ENCODE data around the gene CDHR1. TPM values are rescaled to one million over a fixed set of nuclear protein-coding genes. Genes with fewer than 3 reads are reported as not detected.

The CDHR1 gene
- polyA plus RNA-seq, 1 donor from 2014 or later = 1.9 TPM

DNA sequence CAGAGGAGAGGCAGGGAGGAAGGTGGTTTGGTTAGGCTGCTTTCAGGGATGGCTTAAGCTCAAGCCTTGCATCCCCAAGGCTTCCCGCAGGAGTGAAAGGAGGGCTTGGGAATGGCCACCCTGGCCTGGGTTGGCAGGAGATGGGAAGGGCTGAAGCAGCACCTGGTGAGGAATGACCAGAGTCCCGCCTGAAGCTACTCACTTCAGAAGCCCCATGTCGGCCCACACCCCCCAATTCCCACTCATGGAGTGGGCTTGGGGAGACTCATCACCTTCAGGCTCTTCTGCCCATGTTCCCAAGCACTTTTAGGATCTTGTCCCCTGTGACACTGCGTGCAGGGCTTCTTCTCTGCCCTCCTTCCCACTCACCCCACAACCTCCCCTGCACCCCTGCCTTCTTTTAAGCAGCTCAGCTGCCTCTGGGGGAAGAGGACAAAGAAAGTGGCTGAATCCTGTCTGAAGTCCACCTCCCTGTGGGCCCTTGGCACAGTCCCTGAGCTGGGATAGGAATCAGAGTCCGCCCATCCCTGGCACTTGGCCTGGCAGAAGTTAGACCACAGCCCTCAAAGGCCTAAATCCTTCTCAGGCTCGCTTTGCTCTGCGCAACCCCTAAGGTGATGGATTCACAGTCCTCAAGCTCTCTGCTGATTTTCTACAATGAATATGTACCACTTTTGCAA, 67.0 kb downstream of the CDHR1 start:
- Histone ChIP-seq H2AFZ (ENCODE audit: low read depth, low read length) (no peak overlapping the region), H4K20me1 (ENCODE audit: insufficient read depth) (no peaks in the 10 kb centered on the region), H3K4me2 (ENCODE audit: low read length) (no peak overlapping the region), H3K4me3 (ENCODE audit: low read length) (no peak overlapping the region), H3K27ac (ENCODE audit: low read length) (no peak overlapping the region), H3K9me3 (ENCODE audit: low read length) (no peaks in the 10 kb centered on the region), H3K9ac (ENCODE audit: low read length) (no peak overlapping the region), H3K9me2 (ENCODE audit: insufficient read depth, low read length) (no peaks in the 10 kb centered on the region), H3F3A (ENCODE audit: insufficient read depth, low read length, poor library complexity, severe bottlenecking) (no peaks in the 10 kb centered on the region), H3K79me2 (replicated peaks; ENCODE audit: insufficient read depth, low read length) (no peaks in the 10 kb centered on the region), H3K27me3 (ENCODE audit: insufficient read depth, low read depth, low read length) (no peaks in the 10 kb centered on the region), H3K36me3 (ENCODE audit: insufficient read depth, low read length) (no peaks in the 10 kb centered on the region)
- TF ChIP-seq, protein P1, sequence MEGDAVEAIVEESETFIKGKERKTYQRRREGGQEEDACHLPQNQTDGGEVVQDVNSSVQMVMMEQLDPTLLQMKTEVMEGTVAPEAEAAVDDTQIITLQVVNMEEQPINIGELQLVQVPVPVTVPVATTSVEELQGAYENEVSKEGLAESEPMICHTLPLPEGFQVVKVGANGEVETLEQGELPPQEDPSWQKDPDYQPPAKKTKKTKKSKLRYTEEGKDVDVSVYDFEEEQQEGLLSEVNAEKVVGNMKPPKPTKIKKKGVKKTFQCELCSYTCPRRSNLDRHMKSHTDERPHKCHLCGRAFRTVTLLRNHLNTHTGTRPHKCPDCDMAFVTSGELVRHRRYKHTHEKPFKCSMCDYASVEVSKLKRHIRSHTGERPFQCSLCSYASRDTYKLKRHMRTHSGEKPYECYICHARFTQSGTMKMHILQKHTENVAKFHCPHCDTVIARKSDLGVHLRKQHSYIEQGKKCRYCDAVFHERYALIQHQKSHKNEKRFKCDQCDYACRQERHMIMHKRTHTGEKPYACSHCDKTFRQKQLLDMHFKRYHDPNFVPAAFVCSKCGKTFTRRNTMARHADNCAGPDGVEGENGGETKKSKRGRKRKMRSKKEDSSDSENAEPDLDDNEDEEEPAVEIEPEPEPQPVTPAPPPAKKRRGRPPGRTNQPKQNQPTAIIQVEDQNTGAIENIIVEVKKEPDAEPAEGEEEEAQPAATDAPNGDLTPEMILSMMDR (IDR thresholded peaks at IDR 0.05; ENCODE audit: poor library complexity, severe bottlenecking) = no peak
- TF ChIP-seq EZH2 (IDR thresholded peaks at IDR 0.05; ENCODE audit: borderline replicate concordance, insufficient read depth, low read length, poor library complexity, severe bottlenecking) (no peak), POLR2AphosphoS5 (IDR thresholded peaks at IDR 0.05) (no peak), EP300 (conservative IDR thresholded peaks at IDR 0.05; ENCODE audit: poor library complexity, severe bottlenecking) (no peak), RAD21 (conservative IDR thresholded peaks at IDR 0.05) (no peak), TAF1 (IDR thresholded peaks at IDR 0.05; ENCODE audit: low read depth) (no peak), SMC3 (conservative IDR thresholded peaks at IDR 0.05; ENCODE audit: poor library complexity) (no peak), MXI1 (conservative IDR thresholded peaks at IDR 0.05; ENCODE audit: poor library complexity, severe bottlenecking) (no peak)
- TF ChIP-seq, protein P2, sequence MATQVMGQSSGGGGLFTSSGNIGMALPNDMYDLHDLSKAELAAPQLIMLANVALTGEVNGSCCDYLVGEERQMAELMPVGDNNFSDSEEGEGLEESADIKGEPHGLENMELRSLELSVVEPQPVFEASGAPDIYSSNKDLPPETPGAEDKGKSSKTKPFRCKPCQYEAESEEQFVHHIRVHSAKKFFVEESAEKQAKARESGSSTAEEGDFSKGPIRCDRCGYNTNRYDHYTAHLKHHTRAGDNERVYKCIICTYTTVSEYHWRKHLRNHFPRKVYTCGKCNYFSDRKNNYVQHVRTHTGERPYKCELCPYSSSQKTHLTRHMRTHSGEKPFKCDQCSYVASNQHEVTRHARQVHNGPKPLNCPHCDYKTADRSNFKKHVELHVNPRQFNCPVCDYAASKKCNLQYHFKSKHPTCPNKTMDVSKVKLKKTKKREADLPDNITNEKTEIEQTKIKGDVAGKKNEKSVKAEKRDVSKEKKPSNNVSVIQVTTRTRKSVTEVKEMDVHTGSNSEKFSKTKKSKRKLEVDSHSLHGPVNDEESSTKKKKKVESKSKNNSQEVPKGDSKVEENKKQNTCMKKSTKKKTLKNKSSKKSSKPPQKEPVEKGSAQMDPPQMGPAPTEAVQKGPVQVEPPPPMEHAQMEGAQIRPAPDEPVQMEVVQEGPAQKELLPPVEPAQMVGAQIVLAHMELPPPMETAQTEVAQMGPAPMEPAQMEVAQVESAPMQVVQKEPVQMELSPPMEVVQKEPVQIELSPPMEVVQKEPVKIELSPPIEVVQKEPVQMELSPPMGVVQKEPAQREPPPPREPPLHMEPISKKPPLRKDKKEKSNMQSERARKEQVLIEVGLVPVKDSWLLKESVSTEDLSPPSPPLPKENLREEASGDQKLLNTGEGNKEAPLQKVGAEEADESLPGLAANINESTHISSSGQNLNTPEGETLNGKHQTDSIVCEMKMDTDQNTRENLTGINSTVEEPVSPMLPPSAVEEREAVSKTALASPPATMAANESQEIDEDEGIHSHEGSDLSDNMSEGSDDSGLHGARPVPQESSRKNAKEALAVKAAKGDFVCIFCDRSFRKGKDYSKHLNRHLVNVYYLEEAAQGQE (IDR thresholded peaks at IDR 0.05; ENCODE audit: borderline replicate concordance) = no peak

DNA sequence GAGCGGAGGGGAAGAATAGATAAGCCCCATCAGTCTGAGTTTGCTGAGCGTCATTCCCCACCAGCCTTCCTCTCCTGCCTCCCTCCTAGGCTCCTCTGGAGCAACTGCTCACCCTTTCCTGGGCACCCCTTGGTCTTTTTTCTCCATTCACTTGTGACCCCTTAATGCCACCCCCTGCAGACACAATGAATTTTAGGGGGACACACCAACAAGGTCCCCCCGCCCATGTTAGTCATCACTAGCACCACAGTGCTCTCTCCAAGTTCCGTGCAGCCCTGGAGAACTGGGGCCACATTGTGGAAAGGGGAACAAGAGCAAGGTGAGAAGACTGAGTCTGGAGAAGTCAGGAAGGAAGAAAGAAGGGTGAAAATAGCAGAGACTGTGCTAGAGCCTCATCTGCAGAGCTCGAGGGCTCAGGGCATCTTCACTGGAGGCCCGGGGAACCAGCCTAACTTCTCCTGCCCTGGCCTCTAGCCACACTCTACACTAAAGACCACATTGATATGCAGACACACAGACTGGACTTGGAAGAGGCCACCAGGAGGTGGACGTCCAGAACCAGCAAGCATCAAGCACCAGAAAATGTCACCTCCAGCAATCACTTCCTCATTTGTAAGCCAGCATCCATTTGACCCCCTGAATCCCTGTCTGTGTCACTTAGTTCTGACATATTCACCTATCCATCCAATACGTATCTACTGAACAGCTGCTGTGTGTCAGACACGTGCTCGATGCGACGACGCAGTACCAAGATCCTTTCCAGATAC, 68.0 kb downstream of the CDHR1 start:
- Histone ChIP-seq H3K9me2 (ENCODE audit: insufficient read depth, low read length) (no peaks in the 10 kb centered on the region), H3K79me2 (replicated peaks; ENCODE audit: insufficient read depth, low read length) (no peaks in the 10 kb centered on the region), H3K4me2 (ENCODE audit: low read length) (no peak overlapping the region), H3K4me3 (ENCODE audit: low read length) (no peak overlapping the region), H3F3A (ENCODE audit: insufficient read depth, low read length, poor library complexity, severe bottlenecking) (no peaks in the 10 kb centered on the region), H3K9ac (ENCODE audit: low read length) (no peak overlapping the region), H3K36me3 (ENCODE audit: insufficient read depth, low read length) (no peaks in the 10 kb centered on the region), H3K9me3 (ENCODE audit: low read length) (no peaks in the 10 kb centered on the region), H2AFZ (ENCODE audit: low read depth, low read length) (no peak overlapping the region), H3K27me3 (ENCODE audit: insufficient read depth, low read depth, low read length) (no peaks in the 10 kb centered on the region), H3K27ac (ENCODE audit: low read length) (no peak overlapping the region), H4K20me1 (ENCODE audit: insufficient read depth) (no peaks in the 10 kb centered on the region)
- no peak for TF ChIP-seq MXI1 (conservative IDR thresholded peaks at IDR 0.05; ENCODE audit: poor library complexity, severe bottlenecking)
- no peak for TF ChIP-seq TAF1 (IDR thresholded peaks at IDR 0.05; ENCODE audit: low read depth)
- no peak for TF ChIP-seq RAD21 (conservative IDR thresholded peaks at IDR 0.05)
